Measurements from ENCODE around the gene KRTAP4-12.
"Not testable (repeated sequence)": the region's sequence is repeated elsewhere in the genome, so short reads cannot be mapped to it uniquely, and the experiment has no call there.

Gene KRTAP4-12

GRCh38 chr17:41096055-41096454 lies 27.9 kb downstream of the KRTAP4-12 start:
- TF ChIP-seq CTCF (IDR thresholded peaks at IDR 0.05; ENCODE audit: low read depth, low read length) = no peak

GRCh38 chr17:41088760-41089352 lies 35.1 kb downstream of the KRTAP4-12 start:
- H3K4me3 ChIP-seq (ENCODE audit: low read depth, low read length) = not testable (repeated sequence)

More at GRCh38 chr17:41096055-41096454, 27.9 kb downstream of the KRTAP4-12 start:
- H3K4me3 ChIP-seq (ENCODE audit: low read depth, low read length) = no peak overlapping the region

- H3K4me3 ChIP-seq (ENCODE audit: low read depth, low read length) = not testable (repeated sequence)
Measured at GRCh38 chr17:41084100-41084856, 39.7 kb downstream of the KRTAP4-12 start, which contains the start of gene KRTAP4-7. KRTAP4-7 (plus strand) TSS chr17:41084150; CDS start chr17:41084207, 57 bp downstream.

GRCh38 chr17:41083427-41083826 lies 40.6 kb downstream of the KRTAP4-12 start:
- H3K4me3 ChIP-seq (ENCODE audit: low read depth, low read length) = not testable (repeated sequence)

- H3K4me3 ChIP-seq (ENCODE audit: low read depth, low read length) = no peak overlapping the region
- no peak for TF ChIP-seq CTCF (IDR thresholded peaks at IDR 0.05; ENCODE audit: low read depth, low read length)
Measured at GRCh38 chr17:41082626-41083025, 41.4 kb downstream of the KRTAP4-12 start.

GRCh38 chr17:41076788-41077187 lies 47.2 kb downstream of the KRTAP4-12 start:
- no peak overlapping the region for H3K4me3 ChIP-seq (ENCODE audit: low read depth, low read length)
- TF ChIP-seq CTCF (IDR thresholded peaks at IDR 0.05; ENCODE audit: low read depth, low read length) = no peak

- no peak for TF ChIP-seq CTCF (IDR thresholded peaks at IDR 0.05; ENCODE audit: low read depth, low read length)
- no peak overlapping the region for H3K4me3 ChIP-seq (ENCODE audit: low read depth, low read length)
Measured at GRCh38 chr17:41073676-41074075, 50.3 kb downstream of the KRTAP4-12 start.

Data from WI38 (cell line).